Gastrocnemius medialis (tissue), 4 donors: ENCODE results near the gene RFTN1.

Experiments used
- POLR2A ChIP-seq, 2 donors: fragments of 450-650 bp; IDR thresholded peaks; one replicate each; pipeline ENCODE4 v1.6.1; 2017; ENCODE audit warnings: antibody characterized with exemption in 2 of 2, mild to moderate bottlenecking in 2 of 2, moderate library complexity in 2 of 2
- TF ChIP-seq, protein P1 (sequence below), 5 experiments: fragments of 450-650 bp in 3 of 5; fragments of 200-600 bp in 2 of 5; sonication (generic) in 2 of 5; IDR thresholded peaks in 4 of 5; conservative IDR thresholded peaks in 1 of 5; 1 replicate in 4 of 5; 2 replicates in 1 of 5; pipeline ENCODE4 v1.5.1; 2016 to 2019; ENCODE audit warnings: antibody characterized with exemption in 5 of 5, mild to moderate bottlenecking in 3 of 5, moderate library complexity in 3 of 5

DNA sequence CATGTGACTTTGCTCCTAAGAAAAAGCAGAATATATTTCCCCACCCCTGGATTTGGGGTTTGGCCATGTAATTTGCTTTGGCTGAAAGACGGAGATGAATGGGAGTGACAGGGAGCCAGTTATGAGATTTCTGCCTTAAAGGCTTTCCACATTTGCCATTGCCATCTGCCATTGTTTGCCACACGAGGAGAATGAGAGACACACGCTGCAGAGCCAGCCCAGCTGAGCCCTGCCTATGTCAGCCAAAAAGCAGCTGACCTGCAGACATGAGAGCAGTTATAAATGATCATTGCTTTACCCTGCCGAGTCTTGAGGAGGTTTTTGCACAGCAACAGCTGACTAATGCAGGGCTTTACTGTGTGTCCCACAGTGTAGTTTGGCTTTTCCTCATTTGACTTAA is 40.6 kb upstream of the RFTN1 start:
- TF ChIP-seq, protein P1, sequence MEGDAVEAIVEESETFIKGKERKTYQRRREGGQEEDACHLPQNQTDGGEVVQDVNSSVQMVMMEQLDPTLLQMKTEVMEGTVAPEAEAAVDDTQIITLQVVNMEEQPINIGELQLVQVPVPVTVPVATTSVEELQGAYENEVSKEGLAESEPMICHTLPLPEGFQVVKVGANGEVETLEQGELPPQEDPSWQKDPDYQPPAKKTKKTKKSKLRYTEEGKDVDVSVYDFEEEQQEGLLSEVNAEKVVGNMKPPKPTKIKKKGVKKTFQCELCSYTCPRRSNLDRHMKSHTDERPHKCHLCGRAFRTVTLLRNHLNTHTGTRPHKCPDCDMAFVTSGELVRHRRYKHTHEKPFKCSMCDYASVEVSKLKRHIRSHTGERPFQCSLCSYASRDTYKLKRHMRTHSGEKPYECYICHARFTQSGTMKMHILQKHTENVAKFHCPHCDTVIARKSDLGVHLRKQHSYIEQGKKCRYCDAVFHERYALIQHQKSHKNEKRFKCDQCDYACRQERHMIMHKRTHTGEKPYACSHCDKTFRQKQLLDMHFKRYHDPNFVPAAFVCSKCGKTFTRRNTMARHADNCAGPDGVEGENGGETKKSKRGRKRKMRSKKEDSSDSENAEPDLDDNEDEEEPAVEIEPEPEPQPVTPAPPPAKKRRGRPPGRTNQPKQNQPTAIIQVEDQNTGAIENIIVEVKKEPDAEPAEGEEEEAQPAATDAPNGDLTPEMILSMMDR (IDR thresholded peaks at IDR 0.05 in 4 of 5, conservative IDR thresholded peaks at IDR 0.05 in 1 of 5), result no peak
- TF ChIP-seq POLR2A (IDR thresholded peaks at IDR 0.05), result no peak
